Ishikawa (cell line): ENCODE results near the gene CHIA.

Experiments
- CEBPB ChIP-seq: IDR thresholded peaks from 2 replicates; pipeline ENCODE4 v1.6.1; 2012
- CREB1 ChIP-seq: IDR thresholded peaks from 2 replicates; pipeline ENCODE4 v1.6.1; 2012; ENCODE audit warnings: low read depth
- EGR1 ChIP-seq: IDR thresholded peaks from 2 replicates; pipeline ENCODE4 v1.6.1; 2012
- EP300 ChIP-seq: IDR thresholded peaks from 2 replicates; pipeline ENCODE4 v1.6.1; 2012; ENCODE audit warnings: borderline replicate concordance
- FOXM1 ChIP-seq: IDR thresholded peaks from 2 replicates; pipeline ENCODE4 v1.6.1; 2012; ENCODE audit warnings: low read depth, borderline replicate concordance
- NFIC ChIP-seq: IDR thresholded peaks from 2 replicates; pipeline ENCODE4 v1.6.1; 2012
- RAD21 ChIP-seq: IDR thresholded peaks from 2 replicates; pipeline ENCODE4 v1.6.1; 2012; ENCODE audit warnings: low read depth
- TAF1 ChIP-seq: IDR thresholded peaks from 2 replicates; pipeline ENCODE4 v1.6.1; 2012; ENCODE audit warnings: low read depth, mild to moderate bottlenecking
- TCF12 ChIP-seq: IDR thresholded peaks from 2 replicates; pipeline ENCODE4 v1.6.1; 2012; ENCODE audit warnings: low read depth
- TEAD4 ChIP-seq: IDR thresholded peaks from 2 replicates; pipeline ENCODE4 v1.6.1; 2012
- YY1 ChIP-seq: IDR thresholded peaks from 2 replicates; pipeline ENCODE4 v1.6.1; 2012; ENCODE audit warnings: low read depth
- ZBTB7A ChIP-seq: IDR thresholded peaks from 2 replicates; pipeline ENCODE4 v1.6.1; 2012; ENCODE audit warnings: low read depth
- TF ChIP-seq, protein P1 (sequence below): IDR thresholded peaks from 2 replicates; pipeline ENCODE4 v1.6.1; 2012
- TF ChIP-seq, protein P2 (sequence below): IDR thresholded peaks from 2 replicates; pipeline ENCODE4 v1.6.1; 2012
- TF ChIP-seq, protein P3 (sequence below): IDR thresholded peaks from 2 replicates; pipeline ENCODE4 v1.6.1; 2012; ENCODE audit warnings: low read depth, mild to moderate bottlenecking

Gene CHIA

DNA sequence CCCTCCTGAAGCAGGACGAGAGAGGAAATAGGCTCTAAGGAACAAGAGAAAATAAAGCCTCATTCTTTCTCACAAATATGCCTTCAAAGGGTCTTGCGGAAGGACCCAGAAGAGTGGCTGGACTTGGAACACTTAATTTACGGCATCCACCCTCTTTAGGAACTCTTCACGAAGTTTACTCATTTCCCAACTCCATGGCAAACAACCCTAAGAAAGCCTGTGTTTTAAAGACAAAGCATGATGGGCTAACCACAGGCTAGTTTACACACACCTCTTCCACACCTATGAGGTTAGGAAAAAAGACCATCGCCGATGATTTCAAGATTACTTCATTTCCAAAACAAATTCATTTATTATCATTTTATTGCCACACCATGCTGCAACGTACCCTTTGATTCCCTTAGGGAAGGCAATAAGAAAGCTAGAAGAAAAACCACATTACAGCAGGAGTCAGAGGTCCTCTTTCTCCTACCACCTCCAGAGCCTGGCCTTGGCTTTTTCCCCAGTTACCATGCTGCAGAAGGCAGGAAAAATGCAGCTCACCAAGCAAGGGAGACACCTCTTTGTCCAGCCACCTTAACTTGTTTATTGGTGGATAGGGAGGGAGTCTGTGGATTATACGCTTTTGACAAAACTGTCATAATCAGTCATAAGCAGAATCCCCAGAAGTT lies 33.5 kb upstream of the CHIA start:
- no peak for TF ChIP-seq TAF1
- TF ChIP-seq FOXM1 = no peak
- TF ChIP-seq, protein P1, sequence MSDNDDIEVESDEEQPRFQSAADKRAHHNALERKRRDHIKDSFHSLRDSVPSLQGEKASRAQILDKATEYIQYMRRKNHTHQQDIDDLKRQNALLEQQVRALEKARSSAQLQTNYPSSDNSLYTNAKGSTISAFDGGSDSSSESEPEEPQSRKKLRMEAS = no peak
- TF ChIP-seq, protein P2, sequence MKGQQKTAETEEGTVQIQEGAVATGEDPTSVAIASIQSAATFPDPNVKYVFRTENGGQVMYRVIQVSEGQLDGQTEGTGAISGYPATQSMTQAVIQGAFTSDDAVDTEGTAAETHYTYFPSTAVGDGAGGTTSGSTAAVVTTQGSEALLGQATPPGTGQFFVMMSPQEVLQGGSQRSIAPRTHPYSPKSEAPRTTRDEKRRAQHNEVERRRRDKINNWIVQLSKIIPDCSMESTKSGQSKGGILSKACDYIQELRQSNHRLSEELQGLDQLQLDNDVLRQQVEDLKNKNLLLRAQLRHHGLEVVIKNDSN = no peak
- no peak for TF ChIP-seq CREB1
- TF ChIP-seq ZBTB7A = no peak

DNA sequence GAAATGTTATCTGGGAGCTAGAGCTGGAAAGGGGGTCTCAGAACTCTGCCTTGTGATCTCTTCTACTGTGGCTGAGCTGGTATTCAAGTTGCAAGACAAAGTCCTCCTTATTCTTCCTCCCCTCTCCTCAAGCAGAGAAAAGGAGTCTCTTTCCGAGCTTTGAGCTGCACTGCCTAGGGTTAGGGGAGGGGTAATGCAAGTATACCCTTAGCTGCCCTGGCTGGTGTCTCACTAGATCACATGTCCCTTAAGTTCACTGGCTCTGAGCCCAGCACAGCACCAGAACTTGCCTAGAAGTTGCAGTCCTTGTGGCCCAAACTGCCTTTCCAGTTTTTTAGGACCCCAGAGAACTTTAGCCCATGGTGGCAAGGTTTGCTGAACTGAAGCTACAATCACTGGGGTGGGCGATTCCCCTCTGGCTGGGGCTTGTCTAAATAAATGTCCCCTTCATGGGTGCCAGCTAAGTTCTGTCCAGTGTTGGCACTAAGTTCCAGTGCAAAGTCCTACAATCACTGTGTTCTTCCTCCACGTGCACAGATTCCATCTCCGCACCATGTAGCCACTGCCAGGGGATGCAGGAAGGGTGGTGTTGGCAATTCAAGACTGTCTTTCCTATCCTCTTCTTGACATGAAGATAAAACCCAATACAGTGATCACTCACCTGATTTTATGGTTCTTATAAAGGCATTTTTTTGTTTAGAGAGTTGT lies 22.7 kb upstream of the CHIA start:
- TF ChIP-seq FOXM1 (no peak), TCF12 (no peak)

DNA sequence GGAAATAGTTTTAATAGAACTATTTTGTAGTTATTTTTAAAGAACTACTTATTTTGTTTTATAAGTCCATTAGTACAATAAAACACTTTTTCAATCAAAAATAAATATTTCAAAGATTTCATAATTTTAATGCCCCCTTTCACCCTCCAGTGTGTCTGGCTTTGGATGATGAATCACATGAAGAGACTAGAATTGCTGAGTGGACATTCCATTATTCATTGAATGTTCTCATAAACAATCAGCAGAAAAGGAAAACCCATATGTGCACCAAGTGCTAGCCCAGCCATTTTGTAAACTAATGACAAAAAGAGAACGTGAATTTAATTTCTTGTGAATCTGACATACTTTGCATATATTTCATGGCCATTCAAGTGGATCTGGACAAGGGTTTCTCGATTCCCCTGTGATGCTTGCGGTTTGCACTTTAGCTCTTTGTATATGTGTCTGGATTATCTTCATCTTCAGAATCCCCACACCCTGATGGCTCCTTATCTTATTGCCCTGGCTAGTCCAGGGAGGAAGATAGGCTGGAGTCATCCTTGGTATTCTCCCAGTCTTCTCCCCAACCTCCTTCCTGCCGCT lies 20.7 kb upstream of the CHIA start:
- TF ChIP-seq, protein P2 = no peak
- TF ChIP-seq CEBPB (no peak), TEAD4 (no peak), TCF12 (no peak), YY1 (no peak), RAD21 (no peak), EGR1 (no peak), CREB1 (no peak), NFIC (no peak), TAF1 (no peak), EP300 (no peak), FOXM1 (no peak), ZBTB7A (no peak)
- TF ChIP-seq, protein P1 = no peak
- TF ChIP-seq, protein P3, sequence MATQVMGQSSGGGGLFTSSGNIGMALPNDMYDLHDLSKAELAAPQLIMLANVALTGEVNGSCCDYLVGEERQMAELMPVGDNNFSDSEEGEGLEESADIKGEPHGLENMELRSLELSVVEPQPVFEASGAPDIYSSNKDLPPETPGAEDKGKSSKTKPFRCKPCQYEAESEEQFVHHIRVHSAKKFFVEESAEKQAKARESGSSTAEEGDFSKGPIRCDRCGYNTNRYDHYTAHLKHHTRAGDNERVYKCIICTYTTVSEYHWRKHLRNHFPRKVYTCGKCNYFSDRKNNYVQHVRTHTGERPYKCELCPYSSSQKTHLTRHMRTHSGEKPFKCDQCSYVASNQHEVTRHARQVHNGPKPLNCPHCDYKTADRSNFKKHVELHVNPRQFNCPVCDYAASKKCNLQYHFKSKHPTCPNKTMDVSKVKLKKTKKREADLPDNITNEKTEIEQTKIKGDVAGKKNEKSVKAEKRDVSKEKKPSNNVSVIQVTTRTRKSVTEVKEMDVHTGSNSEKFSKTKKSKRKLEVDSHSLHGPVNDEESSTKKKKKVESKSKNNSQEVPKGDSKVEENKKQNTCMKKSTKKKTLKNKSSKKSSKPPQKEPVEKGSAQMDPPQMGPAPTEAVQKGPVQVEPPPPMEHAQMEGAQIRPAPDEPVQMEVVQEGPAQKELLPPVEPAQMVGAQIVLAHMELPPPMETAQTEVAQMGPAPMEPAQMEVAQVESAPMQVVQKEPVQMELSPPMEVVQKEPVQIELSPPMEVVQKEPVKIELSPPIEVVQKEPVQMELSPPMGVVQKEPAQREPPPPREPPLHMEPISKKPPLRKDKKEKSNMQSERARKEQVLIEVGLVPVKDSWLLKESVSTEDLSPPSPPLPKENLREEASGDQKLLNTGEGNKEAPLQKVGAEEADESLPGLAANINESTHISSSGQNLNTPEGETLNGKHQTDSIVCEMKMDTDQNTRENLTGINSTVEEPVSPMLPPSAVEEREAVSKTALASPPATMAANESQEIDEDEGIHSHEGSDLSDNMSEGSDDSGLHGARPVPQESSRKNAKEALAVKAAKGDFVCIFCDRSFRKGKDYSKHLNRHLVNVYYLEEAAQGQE = no peak

DNA sequence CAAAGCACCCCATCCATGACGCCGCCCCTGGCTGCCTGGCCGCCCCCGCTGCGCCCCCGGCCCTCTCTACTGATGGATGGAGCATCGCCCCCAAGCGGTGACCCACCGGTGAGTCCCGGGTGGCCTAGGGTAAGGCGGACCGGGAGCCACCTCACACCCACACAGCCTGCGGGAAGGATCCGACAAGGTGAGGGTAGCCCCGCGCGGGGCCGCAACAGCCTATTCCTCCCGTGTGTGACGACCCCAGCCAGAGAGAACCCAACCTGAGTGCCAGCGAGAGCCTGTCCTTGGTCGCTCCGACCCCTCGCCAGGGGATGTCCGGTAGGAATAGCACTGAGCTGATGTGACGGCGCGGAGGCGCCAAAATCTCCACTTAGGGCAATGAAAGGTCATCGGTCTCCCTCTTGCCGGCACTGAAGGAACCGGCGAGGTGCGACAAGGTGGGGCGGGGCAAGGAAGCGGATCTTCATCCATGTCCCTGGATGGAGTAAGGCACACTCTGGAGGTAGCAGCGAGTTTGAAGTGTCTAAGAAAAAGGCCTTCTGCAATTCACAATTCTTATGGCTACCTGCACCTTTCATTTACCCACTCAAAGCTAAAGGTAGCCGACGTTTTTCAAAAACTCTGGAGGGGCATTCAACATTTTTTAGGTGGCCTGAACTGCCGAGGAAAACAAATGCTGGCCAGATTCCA lies 19.7 kb upstream of the CHIA start:
- TF ChIP-seq, protein P1 = no peak
- TF ChIP-seq CREB1 = no peak
- TF ChIP-seq CEBPB = no peak
- no peak for TF ChIP-seq ZBTB7A
- TF ChIP-seq TAF1 = no peak

DNA sequence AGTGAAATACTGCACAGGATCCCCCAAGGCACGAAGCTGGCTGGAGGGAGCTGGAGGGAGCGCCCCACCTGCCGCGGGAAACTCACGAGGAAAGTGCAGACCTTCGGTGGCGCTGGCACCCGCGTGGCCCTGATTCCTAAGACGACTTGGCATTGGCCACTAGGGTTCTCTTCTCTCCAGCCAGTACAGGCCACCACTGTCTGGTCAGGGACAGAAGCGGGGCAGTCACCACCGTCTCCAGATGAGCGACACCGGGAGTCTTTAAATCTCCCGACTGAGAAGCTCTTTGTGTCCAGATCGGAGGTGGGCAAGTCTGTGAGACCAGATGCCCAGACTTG lies 19.2 kb upstream of the CHIA start:
- TF ChIP-seq, protein P2 = no peak
- no peak for TF ChIP-seq FOXM1
- no peak for TF ChIP-seq ZBTB7A
- TF ChIP-seq EP300 = no peak
- no peak for TF ChIP-seq EGR1
- TF ChIP-seq CEBPB = no peak
- no peak for TF ChIP-seq CREB1
- TF ChIP-seq, protein P1 = no peak
- TF ChIP-seq TCF12 = no peak
- TF ChIP-seq TAF1 = no peak
- TF ChIP-seq YY1 = no peak
- TF ChIP-seq, protein P3 = no peak
- TF ChIP-seq NFIC = no peak
- TF ChIP-seq TEAD4 = no peak
- TF ChIP-seq RAD21 = no peak
